GM18909 (cell line): ENCODE measurements around the gene NOTCH4.

Experiments
- ATAC-seq: cut with Tn5 transposase; IDR thresholded peaks from one replicate; pipeline ENCODE4 v1.9.1; 2021; ENCODE audit warnings: mild to moderate bottlenecking; ENCODE audit not compliant: unreplicated experiment, poor library complexity

The NOTCH4 gene

GRCh38 chr6:32168350-32168749 is 55.5 kb downstream of the NOTCH4 start:
- ATAC-seq, result no peak

- ATAC-seq, result no peak
Observed at GRCh38 chr6:32167761-32168262, 56.1 kb downstream of the NOTCH4 start.

GRCh38 chr6:32167154-32167760 is 56.6 kb downstream of the NOTCH4 start:
- ATAC-seq, result no peak

- no peak for ATAC-seq
Observed at GRCh38 chr6:32166411-32167061, 57.3 kb downstream of the NOTCH4 start.

- no peak for ATAC-seq
Observed at GRCh38 chr6:32164295-32164694, 59.6 kb downstream of the NOTCH4 start, which contains the start of gene EGFL8. EGFL8 (plus strand) TSS chr6:32164595; CDS start chr6:32166166, 1,571 bp downstream.

GRCh38 chr6:32163559-32164258 is 60.2 kb downstream of the NOTCH4 start:
- ATAC-seq, result no peak

- no peak for ATAC-seq
Observed at GRCh38 chr6:32158052-32158451, 65.8 kb downstream of the NOTCH4 start.

- ATAC-seq, result no peak
Observed at GRCh38 chr6:32156891-32157290, 67.0 kb downstream of the NOTCH4 start.

GRCh38 chr6:32154514-32155161 is 69.2 kb downstream of the NOTCH4 start:
- peak; percentile 73 for ATAC-seq

GRCh38 chr6:32153564-32154513 is 70.0 kb downstream of the NOTCH4 start, which contains the start of gene PPT2:
PPT2 (plus strand) TSS chr6:32154141; CDS start chr6:32154595, 454 bp downstream.
- peak; percentile 39 for ATAC-seq

- no peak for ATAC-seq
Observed at GRCh38 chr6:32152769-32153563, 70.9 kb downstream of the NOTCH4 start.

GRCh38 chr6:32151863-32152768 is 71.8 kb downstream of the NOTCH4 start, which contains the start of gene PRRT1:
PRRT1 (minus strand) TSS chr6:32151939; CDS start chr6:32151827, 112 bp downstream.
- ATAC-seq, result no peak

- no peak for ATAC-seq
Observed at GRCh38 chr6:32151181-32151862, 72.5 kb downstream of the NOTCH4 start.

- ATAC-seq, result no peak
Observed at GRCh38 chr6:32149932-32150870, 73.7 kb downstream of the NOTCH4 start.

- no peak for ATAC-seq
Observed at GRCh38 chr6:32149092-32149755, 74.6 kb downstream of the NOTCH4 start.
